Activated T-cell treated with anti-CD3 and anti-CD28 coated beads for 48 hours (primary cell): ENCODE results near the gene ZNF771.

ENCODE experiments used
- DNase-seq: peaks from one replicate; pipeline ENCODE4 v3.0.0-alpha.2; 2020; ENCODE audit warnings: low read depth

ZNF771 gene

DNA sequence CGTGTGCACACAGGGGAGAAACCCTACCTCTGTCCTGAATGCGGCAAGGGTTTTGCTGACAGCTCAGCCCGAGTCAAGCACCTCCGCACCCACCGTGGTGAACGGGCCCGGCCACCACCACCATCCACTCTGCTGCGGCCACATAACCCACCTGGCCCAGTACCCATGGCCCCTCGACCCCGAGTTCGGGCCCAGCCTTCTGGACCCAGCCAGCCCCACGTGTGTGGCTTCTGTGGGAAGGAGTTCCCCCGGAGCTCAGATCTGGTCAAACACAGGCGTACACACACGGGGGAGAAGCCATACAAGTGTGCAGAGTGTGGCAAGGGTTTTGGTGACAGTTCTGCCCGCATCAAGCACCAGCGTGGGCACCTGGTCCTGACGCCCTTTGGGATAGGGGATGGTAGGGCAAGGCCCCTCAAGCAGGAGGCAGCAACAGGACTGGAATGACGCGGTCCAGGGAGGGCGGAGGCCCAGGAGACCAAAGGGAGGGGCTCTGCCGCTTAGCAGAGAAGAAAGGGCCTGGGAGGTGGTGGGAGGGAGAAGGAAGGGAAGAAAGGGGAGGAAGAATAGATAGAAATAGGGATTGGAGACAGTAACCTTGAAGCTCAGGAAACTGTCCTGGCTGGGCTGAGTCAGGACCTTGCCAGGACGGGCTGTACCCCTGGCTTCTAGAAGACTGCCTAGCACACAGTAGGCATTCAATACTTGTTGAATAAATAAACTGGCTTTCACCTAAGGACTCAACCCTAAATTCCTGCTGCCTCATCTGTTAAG lies 8.6 kb upstream of the ZNF771 start:
- DNase-seq = no peak

DNA sequence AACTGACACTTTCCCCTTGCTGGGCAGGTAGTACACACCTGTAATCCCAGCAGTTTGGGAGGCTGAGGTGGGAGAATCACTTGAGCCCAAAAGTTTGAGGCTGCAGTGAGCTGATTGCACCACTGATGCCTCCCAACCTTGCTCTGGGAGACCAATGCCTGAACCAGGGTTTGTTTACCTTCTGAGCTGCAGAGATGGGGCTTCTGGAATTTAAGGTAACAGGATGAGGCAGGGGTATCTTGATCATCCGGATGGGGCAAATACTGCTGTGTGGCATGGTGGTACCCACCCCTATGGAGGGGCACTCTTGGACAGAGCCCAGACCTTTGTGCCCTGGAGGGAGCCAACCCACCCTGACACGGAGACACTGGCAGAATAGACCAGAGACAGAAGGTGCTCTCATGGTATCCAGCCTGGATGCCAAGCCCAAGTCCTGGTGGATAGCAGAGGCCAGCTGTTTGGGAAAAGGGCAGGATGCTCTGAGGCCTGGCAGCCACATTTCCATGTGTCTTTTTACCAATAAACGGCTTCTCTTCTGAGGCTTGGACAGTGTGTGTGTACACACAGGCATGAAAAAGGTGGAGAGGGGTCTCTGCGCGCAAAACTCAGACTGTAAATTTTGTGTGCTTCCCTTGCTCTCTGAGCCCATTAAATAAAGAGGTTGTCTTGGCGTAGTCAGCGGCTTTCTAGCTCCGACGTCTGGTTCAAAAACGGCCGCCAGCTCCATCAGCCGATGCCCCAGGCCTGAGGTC lies 7.8 kb upstream of the ZNF771 start:
- DNase-seq = no peak

DNA sequence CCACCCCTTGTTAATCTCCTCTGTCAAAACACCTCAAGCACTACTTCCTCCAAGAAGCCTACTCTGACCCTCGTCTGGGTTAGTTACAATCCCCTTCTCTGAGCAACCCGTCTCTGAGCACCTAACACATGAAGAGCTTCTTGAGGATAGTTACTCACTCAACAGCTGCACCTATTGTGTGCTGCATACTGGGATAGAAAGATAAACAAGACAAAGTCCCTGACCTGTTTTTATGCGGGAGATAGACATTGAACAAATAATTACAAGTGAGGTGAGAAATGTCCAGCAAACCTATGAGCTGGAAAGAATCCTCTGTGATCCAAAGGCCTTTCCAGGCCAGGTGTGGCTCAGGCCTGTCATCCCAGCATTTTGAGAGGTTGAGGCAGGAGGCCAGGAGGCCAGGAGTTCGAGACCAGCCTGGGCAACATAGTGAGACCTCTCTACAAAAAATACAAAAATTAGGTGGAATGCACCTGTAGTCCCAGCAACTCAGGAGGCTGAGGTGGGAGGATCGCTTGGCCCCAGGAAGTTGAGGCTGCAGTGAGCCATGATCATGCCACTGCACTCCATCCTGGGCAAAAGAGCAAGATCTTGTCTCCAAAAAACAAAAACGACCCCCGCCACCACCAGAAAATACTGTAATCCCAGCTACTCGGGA lies 5.5 kb upstream of the ZNF771 start:
- no peak for DNase-seq

DNA sequence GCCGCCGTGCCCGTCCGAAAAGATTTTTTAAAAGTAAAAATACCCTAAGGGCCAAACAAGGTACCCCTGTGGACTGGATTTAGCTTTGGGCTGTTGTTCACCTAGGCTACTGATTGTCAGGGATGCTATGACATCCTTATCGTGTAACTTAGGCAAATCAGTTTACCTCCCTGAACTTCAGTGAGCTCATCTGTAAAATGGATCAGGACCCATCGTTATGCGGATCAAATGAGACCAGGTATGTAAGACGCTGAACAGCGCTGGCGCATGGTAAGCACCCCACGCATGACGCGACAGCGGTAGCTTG lies 658 bp upstream of the ZNF771 start:
- no peak for DNase-seq

DNA sequence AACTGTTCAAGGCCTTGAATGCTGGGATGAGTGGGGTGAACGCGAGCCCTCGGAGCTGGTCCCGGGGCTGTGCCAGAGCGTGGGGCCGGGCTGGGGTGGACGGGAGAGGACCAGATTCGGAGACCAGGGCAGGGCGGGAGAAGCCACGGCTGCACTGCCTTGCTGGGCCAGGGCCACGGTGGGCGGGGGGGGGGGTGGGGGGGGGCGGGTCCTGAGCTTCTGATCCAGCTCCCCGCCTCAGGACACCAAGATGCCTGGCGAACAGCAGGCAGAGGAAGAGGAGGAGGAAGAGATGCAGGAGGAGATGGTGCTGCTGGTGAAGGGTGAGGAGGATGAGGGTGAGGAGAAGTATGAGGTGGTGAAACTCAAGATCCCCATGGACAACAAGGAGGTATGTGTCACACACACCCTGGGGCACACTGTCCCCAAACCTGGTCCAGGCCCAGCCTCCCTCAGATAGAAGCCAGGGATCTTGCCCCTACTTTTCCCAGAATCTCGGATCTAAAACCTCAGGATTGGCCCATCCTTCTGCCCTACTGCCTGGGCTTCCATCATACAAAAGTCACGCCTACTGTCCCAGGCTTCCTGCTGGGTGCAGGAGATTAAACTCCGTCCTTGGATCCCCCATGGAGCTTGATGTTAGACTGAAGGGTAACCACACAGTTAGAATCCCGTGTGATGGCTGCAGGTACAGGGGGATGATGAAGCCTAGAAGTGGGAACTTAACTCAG lies 563 bp downstream of the ZNF771 start:
- DNase-seq = no peak

DNA sequence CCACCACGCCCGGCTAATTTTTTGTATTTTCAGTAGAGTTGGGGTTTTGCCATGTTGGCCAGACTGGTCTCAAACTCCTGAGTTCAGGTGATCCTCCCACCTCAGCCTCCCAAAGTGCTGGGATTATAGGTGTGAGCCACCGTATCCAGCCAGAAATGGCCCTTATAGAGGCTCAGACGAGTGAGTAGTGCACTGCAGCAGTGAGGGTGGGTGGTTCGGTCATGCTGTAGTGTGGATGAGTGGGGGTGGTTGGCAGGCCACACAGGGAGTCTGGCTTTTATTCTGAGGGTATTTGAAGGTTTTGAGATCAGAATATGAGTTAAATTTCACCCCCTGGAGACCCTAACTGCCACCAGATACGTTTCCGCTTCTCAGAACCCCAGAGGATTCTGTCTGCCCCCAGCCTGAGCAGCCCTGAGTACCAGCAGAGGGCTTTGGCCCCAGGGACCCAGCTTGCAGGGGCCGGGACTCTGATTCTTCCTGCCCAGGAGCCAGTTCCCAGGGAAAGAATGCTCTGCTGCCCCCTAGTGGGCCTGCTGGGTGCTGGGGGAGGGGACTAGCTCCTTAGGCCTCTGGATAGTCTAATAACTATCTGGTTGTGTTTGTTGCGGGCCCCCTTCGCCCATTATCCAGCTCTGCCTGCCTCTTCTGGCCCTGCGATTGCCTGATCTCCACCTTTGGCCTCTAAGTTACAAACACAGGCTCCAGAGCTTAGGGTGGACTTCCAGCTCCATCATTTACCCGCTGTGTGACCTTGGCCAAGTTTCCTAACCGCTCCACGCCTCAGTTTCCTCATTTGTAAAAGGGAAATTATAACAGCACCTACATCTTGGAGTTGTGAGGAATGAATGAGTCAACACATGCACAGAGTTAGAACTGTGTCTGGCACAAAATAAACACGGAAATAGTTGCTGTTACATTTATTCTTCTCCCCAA lies 2.0 kb downstream of the ZNF771 start:
- peak; percentile 89 for DNase-seq

DNA sequence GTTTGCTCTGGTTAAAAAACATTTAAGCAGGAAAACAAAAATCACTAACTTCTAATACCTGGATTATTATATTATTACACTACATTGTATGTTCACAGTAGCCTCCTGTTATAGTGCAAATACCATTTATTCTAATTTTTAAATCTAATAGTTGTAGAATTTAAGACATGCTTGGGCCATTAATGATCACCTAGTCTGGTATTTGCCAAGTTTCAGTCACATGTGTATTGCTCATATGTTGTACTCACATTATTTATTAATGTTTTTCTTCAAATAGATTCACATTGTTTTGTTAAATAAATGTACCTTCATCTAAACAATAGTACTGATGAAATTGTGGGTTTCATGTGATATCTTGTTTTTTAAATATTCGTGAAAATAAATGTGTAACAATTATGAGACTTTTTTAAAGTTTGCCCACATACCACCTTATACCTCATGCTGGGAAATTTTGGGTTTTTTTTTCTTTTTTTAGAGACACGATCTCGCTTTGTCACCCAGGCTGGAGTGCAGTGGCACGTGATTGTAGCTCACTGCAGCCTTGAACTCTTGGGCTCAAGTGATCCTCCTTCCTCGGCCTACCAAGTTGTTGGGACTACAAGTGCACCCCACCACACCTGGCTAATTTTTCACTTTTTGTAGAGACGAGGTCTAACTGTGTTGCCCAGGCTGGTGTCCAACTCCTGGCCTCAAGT lies 5.9 kb downstream of the ZNF771 start:
- no peak for DNase-seq

DNA sequence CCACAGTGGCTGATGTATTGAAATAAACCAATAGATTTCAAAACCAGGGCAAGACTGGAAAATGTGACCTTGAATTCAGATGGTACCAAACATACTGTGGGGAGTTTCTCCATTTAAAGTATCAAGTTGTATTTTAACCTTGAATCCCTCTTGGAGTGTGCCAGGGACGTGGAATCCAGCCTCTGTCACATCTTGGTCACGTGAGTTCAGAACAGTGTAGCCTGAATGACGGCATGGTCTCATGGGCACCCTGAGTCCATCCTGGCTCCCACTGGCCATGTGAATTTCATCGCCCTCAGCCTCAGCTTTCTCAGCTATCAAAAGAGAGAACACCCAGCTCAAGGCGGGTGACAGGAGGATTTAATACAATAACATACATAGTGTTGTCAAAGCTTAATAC lies 6.8 kb downstream of the ZNF771 start:
- DNase-seq = no peak

DNA sequence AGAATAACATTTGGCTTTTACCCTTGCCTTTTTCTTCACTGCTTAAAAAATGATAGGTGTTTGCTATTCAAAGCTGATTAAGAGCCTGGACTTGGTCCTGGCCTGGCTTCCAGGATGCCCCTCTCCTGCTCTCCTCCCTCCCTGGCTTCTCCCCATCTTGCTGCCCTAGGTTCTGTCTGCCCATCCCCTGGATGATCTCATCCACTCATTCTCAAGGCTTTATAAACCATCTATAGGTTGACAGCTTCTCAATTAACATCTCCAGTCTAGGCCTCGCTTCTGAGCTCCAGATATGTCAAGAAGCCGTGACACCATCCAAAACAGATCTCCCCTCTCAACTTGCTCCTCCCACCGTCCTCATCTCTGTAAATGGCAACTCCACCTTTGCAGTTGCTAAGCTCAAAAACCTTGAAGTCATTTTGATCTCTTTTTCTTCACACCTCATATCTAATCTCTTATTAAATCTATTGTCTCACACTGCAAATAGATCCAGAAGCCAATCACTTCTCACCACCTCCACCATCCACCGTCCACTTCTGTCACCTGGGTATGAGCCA lies 8.7 kb downstream of the ZNF771 start:
- DNase-seq = no peak

DNA sequence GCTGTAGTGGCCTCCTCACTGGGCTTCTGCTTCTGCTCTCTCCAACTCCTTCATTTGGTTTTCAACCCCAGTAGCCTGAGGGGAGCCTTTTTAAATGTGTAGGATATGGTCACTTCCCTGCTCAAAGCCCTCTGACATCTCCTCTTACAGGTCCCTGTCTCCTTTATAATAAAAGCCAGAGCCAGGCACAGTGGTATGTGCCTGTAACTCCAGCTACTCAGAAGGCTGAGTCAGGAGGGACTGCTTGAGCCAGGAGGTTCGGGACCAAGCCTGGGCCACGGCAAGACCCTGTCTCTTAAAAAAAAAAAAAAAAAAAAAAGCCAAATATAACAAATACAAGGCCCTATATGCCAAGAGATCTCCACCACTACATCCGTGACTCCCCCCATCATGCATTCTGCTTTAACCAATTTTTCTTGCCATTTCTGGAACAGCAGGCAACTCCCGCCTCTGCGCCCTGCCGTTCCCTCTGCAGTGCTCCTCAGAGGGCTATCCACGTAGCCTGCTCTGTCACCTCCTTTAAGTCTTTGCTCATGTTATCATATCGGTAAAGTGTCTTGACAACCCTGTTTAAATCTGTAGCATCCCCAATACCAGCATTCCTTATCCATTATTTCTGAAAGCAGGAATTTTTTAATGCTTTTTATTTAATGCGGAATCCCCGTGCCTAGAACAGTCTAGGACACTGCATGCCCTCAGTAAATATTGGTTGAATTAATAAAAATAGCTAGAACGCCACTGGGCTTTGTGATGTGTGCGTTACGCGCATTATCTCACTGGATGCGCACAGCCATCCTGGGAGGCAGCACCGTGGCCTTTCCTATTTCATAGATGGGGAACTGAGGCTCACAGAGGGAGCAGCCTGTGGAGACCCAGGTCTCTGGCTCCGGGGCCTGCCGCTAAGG lies 9.5 kb downstream of the ZNF771 start:
- DNase-seq = no peak

DNA sequence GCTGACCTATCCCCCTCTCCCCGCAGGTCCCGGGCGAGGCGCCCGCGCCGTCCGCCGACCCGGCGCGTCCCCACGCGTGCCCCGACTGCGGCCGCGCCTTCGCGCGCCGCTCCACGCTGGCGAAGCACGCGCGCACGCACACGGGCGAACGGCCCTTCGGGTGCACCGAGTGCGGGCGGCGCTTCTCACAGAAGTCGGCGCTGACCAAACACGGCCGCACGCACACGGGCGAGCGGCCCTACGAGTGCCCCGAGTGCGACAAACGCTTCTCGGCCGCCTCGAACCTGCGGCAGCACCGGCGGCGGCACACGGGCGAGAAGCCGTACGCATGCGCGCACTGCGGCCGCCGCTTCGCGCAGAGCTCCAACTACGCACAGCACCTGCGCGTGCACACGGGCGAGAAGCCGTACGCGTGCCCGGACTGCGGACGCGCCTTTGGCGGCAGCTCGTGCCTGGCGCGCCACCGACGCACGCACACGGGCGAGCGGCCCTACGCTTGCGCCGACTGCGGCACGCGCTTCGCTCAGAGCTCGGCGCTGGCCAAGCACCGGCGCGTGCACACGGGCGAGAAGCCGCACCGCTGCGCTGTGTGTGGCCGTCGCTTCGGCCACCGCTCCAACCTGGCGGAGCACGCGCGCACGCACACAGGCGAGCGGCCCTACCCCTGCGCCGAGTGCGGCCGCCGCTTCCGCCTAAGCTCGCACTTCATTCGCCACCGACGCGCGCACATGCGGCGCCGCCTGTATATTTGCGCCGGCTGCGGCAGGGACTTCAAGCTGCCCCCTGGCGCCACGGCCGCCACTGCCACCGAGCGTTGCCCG lies 10.3 kb downstream of the ZNF771 start:
- peak; percentile 90 for DNase-seq

DNA sequence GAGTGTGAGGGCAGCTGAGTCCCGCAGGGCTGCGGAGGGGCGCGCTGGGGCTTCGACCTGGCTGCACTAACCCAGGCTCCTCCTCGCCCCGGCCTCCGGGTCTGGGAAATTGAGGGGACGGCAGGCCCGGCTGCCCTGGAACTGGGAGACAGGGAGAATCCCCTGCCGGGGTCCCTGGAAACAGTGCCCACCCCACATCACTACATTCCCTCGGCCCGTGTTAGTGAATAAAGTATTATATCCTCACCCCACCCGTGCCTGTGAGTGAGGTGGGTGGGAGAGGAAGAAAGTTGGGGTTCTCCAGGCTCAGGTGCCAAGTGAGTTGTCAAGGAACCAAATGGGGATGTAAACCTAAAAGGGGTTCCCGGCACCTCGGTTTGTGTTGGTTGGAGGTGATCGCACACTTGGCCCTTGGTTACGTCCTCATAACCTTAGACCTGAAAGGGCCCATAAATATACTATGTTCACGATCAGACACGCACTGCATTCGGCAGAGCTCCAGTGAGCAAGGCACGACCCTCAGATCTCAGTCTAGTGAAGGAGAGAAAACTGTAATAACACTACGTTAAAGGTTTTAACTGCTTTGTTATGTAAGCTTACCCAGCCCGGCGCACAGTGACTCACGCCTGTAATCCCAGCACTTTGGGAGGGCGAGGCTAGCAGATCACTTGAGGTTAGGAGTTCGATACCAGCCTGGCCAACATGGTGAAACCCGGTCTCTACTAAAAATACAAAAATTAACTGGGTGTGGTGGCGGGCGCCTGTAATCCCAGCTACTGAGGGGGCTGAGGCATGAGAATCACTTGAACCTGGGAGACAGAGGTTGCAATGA lies 11.2 kb downstream of the ZNF771 start:
- no peak for DNase-seq

DNA sequence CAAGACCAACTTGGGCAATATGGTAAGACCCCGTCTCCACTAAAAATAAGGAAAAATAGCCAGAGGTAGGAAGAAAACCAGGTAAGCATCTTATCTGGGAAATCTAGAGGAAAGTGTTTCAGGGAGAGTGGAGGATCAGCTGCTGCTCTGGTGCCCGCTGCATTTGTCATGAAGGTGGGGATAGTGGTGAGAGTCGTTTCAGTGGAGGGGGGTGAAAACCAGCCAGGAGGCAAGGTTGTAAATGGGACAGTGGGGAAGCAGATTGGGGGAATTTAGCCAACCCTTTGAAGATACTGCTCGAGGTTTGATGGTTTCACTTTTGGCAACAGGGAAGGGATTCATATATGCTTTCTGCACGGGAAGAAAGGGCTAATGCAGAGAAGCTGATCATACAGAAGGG lies 13.6 kb downstream of the ZNF771 start:
- DNase-seq = no peak

DNA sequence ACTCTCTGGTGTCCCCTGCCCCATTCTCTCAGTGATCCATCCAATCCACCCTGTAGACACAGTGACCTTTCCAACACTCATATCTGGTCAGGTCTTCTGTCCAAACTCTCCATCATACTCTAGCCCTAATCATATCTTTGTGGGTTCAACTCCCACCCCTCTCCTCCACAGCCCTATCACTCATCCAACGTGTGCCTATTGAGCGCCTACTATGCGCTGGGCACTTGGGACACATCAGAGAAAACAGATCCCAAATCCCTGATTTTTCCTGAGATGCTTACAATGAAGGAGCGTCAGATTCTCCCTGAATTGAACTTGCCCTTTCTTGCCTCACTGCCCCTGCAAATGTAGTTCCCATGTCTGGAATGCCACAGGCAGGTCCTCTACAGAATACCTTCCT lies 20.6 kb downstream of the ZNF771 start:
- DNase-seq = no peak

DNA sequence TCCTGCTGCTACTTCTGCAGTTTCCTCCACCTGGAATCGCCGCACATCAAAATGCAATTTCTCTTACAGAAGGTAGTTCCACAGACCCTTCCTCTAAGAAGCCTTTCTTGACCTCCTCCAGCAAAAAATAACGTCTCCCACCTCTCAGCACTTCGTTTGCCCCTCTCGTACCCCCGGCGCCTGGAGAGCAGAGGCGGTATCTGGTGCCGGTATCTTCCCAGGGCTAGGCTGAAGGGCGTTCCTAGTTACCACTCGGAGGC lies 21.9 kb downstream of the ZNF771 start:
- no peak for DNase-seq

DNA sequence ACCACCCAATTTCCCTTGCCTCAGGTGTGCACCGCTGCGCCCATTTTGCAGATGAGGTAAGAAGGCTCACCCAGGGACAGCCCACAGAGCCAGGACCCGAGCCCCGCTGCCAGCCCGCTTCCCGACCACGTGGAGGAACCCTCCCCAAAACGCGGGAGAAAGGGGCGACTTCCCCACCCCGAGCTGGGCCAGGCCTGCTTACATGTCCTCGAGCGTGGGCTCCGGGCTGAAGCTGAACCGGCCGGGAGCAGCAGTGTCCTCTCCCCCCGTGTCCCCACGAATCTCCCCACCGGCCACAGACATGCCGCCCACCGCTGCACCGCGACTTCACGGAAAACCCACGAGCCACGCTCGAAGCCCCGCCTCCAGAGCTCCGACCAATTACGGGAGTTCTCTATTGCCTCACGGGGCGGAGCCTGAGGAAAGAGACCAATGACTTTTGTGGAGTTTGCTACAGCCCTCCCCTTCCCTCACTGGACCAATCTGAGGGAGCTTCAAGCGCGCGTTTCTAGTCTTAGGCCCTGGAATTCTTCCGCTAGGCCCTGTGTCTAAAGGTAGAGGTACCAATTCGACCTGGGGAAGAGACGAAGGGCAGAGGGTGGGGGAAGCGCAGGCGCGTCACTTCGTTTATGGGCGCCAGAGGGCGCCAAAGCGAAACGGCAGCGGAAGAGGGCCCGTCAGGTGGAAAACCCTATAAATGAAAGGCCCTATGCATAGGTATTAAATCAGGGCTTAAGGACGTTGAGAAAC lies 22.4 kb downstream of the ZNF771 start, which contains the start of gene DCTPP1:
DCTPP1 (minus strand) TSS at position 353 of the 750 bp plus-strand sequence; CDS start at position 303, 50 bp downstream.
- peak; percentile 93 for DNase-seq

DNA sequence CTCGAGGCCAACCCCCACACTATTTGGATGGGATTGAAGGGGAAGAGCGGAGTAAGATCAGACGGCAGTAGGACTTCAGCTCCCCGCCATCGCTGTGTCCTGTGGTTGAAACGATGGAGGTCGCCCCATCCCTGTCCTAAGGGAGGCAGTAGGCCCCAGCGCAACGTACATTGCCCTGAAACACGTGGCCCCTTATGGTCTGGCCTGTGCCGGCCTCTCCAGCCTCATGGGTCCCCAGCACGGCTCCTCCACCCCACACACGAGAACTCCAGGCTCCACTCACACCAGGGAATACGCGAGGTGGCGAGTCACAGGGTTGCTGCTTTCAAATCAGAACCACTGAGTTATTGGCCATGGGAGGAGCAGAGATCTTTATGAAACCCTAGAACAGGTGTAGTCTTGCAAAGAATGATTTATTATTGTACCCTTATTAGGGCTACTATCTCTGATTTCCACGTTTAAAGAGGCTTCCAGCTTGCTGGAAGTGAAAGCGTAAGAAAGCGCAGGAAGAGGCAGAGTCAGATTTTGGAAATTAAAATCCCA lies 23.1 kb downstream of the ZNF771 start:
- DNase-seq = no peak
